Pancreas (tissue), 10 donors: ENCODE data around the gene TERT. TPM values are rescaled to one million over a fixed set of nuclear protein-coding genes. Genes with fewer than 3 reads are reported as not detected.
"Not testable (repeated sequence)": the region's sequence is repeated elsewhere in the genome, so short reads cannot be mapped to it uniquely, and the experiment has no call there.

ENCODE experiments used
- ATAC-seq, 4 donors: fragments of 200-7000 bp; cut with Tn5 transposase; one replicate each; pipeline versions ENCODE4 v1.8.0 to v1.9.1; 2020; ENCODE audit warnings: mild to moderate bottlenecking in 4 of 4, moderate library complexity in 4 of 4
- DNase-seq, 6 donors: peaks; one replicate each; pipeline ENCODE4 v3.0.0-alpha.2; 2020
- FAIRE-seq: peaks from 2 replicates; lab custom pipeline; 2012; peaks lifted over from hg19 to GRCh38; lab: Jason Lieb, UNC
- H3K27ac ChIP-seq, 4 donors: fragments of 200-600 bp; sonication (generic); 1 replicate in 3 of 4; 2 replicates in 1 of 4; pipeline versions ENCODE4 v1.5.0 to v1.8.0; 2020
- H3K27me3 ChIP-seq, 4 donors: fragments of 200-600 bp; one replicate each; pipeline ENCODE4 v1.8.0; 2021
- H3K36me3 ChIP-seq, 3 donors: fragments of 200-600 bp; sonication (generic) in 1 of 3; one replicate each; pipeline versions ENCODE4 v1.5.0 to v1.8.0; 2020 to 2021
- H3K4me1 ChIP-seq, 3 donors: fragments of 200-600 bp; one replicate each; pipeline ENCODE4 v1.8.0; 2021
- H3K4me3 ChIP-seq, 4 donors: fragments of 200-600 bp; sonication (generic) in 2 of 4; one replicate each; pipeline versions ENCODE4 v1.5.0 to v1.8.0; 2020 to 2021
- H3K9me3 ChIP-seq, 4 donors: fragments of 200-600 bp; one replicate each; pipeline ENCODE4 v1.8.0; 2021
- CTCF ChIP-seq, 4 donors: fragments of 200-600 bp; sonication (generic) in 3 of 4; IDR thresholded peaks; one replicate each; pipeline versions ENCODE4 v1.5.0 to v1.8.0; 2021; ENCODE audit warnings: antibody characterized with exemption in 4 of 4
- WGBS, 2 donors: extraction: QIAGEN DNeasy Blood & Tissue Kit; methylation state at CpG; one replicate each; pipeline ENCODE4 v1.1.7; 2013; 5-methylcytosine and 5-hydroxymethylcytosine counted together
- intact Hi-C, 3 donors: fragments of 100-400 bp; cut with DNase I; formaldehyde crosslinking; loops; one replicate each; pipeline versions ENCODE4 v1.11.1 to v1.14.2; 2022
- polyA plus RNA-seq, 2 donors: library from polyadenylated mRNA; stranded (reverse); fragments of 200-250 nt; gene quantifications; one replicate each; pipeline ENCODE4 v1.2.3, GENCODE V29; 2013
- total RNA-seq, 6 donors: library from RNA; stranded (reverse); fragmentation: NEBNext Ultra II Directional in 4 of 6; extraction: Animal tissue kit (Norgen Biotek cat#: 25700) in 4 of 6; gene quantifications; one replicate each; pipeline versions ENCODE4 v1.2.1 to v1.2.4, GENCODE V29; 2021 to 2023
- donor health status: healthy with polysubstance abuse.
- donor health status: DM: no; HTN: no; CAD: no; lungs with moderate emphysema.
- donor health status: DM: no; HTN: no; CAD: no.
- donor health status: control.
- donor health status: control.
- donor health status: Bipolar disorder and iron deficiency.
- donor health status: DM: yes; HTN: yes; CAD: no.
- donor health status: DM: no; HTN: no; CAD: no.
- donor health status: DM: no; HTN: no; CAD: no.
- donor health status: DM: yes; HTN: yes; CAD: no.

The TERT gene
- total and polyA plus RNA-seq, 8 donors, result 0.06 to 0.28 (median 0.25) TPM; not detected in 5

DNA sequence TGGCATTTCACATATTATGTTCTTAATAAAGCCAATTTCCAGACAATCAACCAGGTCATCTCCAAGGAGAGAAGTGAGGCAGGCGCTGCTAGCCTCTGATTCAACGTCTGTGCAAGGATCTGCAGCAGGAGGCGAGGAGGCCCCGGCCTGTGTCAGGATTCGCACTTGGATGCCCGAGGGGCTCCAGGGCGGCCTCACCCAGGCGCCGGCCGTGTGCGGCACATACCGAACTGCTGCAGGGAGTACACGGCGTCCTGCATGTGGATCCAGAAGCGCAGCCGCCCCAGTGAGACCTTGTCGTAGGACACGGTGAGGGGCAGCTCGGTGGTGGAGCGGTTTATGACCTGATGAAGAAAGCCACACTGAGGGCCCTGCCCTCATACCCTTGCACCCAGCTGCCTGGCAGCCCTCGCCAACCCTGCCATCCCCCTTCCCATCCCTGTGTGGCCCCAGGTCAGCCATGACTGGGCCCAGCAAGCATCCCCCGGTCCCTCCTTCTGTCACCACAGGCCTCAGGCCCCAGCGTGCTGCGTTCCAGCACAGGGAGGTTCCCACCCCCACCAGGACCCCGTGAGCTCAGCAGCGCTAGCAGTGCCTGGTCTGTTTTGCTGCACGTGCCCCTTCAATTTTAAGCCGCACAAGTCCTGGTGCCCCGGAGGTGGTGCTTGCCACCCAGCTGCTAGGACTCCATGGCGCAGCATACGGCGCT is 40.1 kb upstream of the TERT start:
- H3K27ac ChIP-seq, result no peak overlapping the region
- intact Hi-C loops, result no loop called here
- ATAC-seq (no peak), DNase-seq (peak in 1 of 6 donors; percentile 46), FAIRE-seq (no peak)
- TF ChIP-seq CTCF (IDR thresholded peaks at IDR 0.05), result no peak
- WGBS, 2 donors, result 93 to 94% methylated on average over 32 of the region's 32 CpGs
- peaks cover 0 to 76% (median 33%) of the 10 kb centered on the region in 3 donors for H3K36me3 ChIP-seq
- H3K27me3 ChIP-seq, result no peaks in the 10 kb centered on the region
- H3K9me3 ChIP-seq, result no peaks in the 10 kb centered on the region
- H3K4me3 ChIP-seq, result no peak overlapping the region
- H3K4me1 ChIP-seq, result no peaks in the 10 kb centered on the region

DNA sequence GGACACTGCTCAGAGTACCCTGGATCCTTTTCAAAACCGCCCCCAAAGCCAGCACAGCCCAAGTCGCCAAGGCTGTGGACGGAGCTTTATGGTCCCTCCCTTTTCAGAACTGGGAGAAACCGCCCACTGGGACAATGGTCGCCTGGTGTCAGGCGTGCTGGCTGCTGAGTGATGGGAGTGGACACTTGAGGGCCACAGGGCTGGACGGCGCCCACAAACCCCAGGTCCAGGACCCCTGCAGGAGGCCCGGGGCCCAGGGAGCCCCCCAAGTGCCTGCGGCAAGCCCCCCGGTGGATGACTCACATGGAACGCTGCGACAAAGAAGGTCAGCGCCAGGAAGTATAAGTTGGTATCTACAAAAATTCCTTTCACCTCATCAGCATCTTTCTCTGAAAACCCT is 39.1 kb upstream of the TERT start:
- H3K27ac ChIP-seq, result no peak overlapping the region
- TF ChIP-seq CTCF (IDR thresholded peaks at IDR 0.05), result no peak
- H3K9me3 ChIP-seq, result no peaks in the 10 kb centered on the region
- DNase-seq, result peak in 1 of 6 donors; percentile 30
- ATAC-seq, result no peak
- intact Hi-C loops, result no loop called here
- no peaks in the 10 kb centered on the region for H3K27me3 ChIP-seq
- H3K4me1 ChIP-seq, result no peaks in the 10 kb centered on the region
- FAIRE-seq, result no peak
- WGBS, 2 donors, result 94 to 96% methylated on average over 14 of the region's 14 CpGs
- H3K4me3 ChIP-seq, result no peak overlapping the region
- H3K36me3 ChIP-seq, result peaks cover 0 to 76% (median 33%) of the 10 kb centered on the region in 3 donors

- peaks cover 0 to 71% (median 27%) of the 10 kb centered on the region in 3 donors for H3K36me3 ChIP-seq
These were observed 38.4 kb upstream of the TERT start for GRCh38 chr5:1333286-1333685.

GRCh38 chr5:1332461-1333001 is 37.7 kb upstream of the TERT start:
- Histone ChIP-seq H3K9me3 (no peaks in the 10 kb centered on the region), H3K27me3 (no peaks in the 10 kb centered on the region), H3K4me1 (no peaks in the 10 kb centered on the region), H3K36me3 (peaks cover 0 to 63% (median 22%) of the 10 kb centered on the region in 3 donors), H3K4me3 (no peak overlapping the region), H3K27ac (no peak overlapping the region)
- FAIRE-seq, result no peak
- intact Hi-C loops, result no loop called here
- WGBS, 2 donors, result 83 to 87% methylated on average over 11 of the region's 11 CpGs
- ATAC-seq, result no peak
- no peak for TF ChIP-seq CTCF (IDR thresholded peaks at IDR 0.05)
- peak in 1 of 6 donors; percentile 35 for DNase-seq

More at GRCh38 chr5:1333286-1333685, 38.4 kb upstream of the TERT start:
- H3K4me3 ChIP-seq, H3K27ac ChIP-seq, ATAC-seq, H3K9me3 ChIP-seq, FAIRE-seq, intact Hi-C loops, H3K27me3 ChIP-seq, DNase-seq, H3K4me1 ChIP-seq: not testable (repeated sequence)
- 81 to 87% methylated on average over 5 of the region's 5 CpGs for WGBS, 2 donors

- Histone ChIP-seq H3K4me1 (no peaks in the 10 kb centered on the region), H3K9me3 (no peaks in the 10 kb centered on the region), H3K27me3 (no peaks in the 10 kb centered on the region), H3K4me3 (no peak overlapping the region), H3K27ac (no peak overlapping the region), H3K36me3 (peaks cover 0 to 57% (median 16%) of the 10 kb centered on the region in 3 donors)
- peak in 1 of 6 donors; percentile 26 for DNase-seq
- FAIRE-seq, result no peak
- intact Hi-C loops, result no loop called here
- no peak for TF ChIP-seq CTCF (IDR thresholded peaks at IDR 0.05)
- WGBS, 2 donors, result 89 to 93% methylated on average over 11 of the region's 11 CpGs
- ATAC-seq, result no peak
These were observed 37.1 kb upstream of the TERT start for GRCh38 chr5:1331861-1332405.
